NCI-H2029 treated with DMSO at 0.1 percent for 48 hours (cell line): ENCODE results near the gene PIGT.
"Not testable (repeated sequence)": the region's sequence is repeated elsewhere in the genome, so short reads cannot be mapped to it uniquely, and the experiment has no call there.

Source experiments
- DNase-seq: peaks from one replicate; lab custom pipeline; 2025; lab: John Stamatoyannopoulos, UW

The PIGT gene

GRCh38 chr20:45462711-45463509 is 47.0 kb downstream of the PIGT start:
- no peak for DNase-seq

GRCh38 chr20:45463709-45464108 is 47.8 kb downstream of the PIGT start:
- no peak for DNase-seq

- no peak for DNase-seq
Measured at GRCh38 chr20:45465491-45466266, 49.7 kb downstream of the PIGT start.

- no peak for DNase-seq
Measured at GRCh38 chr20:45467172-45467571, 51.2 kb downstream of the PIGT start.

GRCh38 chr20:45467861-45468260 is 51.9 kb downstream of the PIGT start:
- peak; percentile 81 for DNase-seq

- no peak for DNase-seq
Measured at GRCh38 chr20:45469336-45470261, 53.7 kb downstream of the PIGT start, which contains the start of gene WFDC2. WFDC2 (plus strand) TSS chr20:45469753; CDS start chr20:45469782, 29 bp downstream.

GRCh38 chr20:45470262-45470931 is 54.5 kb downstream of the PIGT start:
- DNase-seq = peak; percentile 20

- no peak for DNase-seq
Measured at GRCh38 chr20:45470937-45471336, 55.0 kb downstream of the PIGT start.

GRCh38 chr20:45472286-45472685 is 56.3 kb downstream of the PIGT start:
- DNase-seq = not testable (repeated sequence)
